HT1080 (cell line): ENCODE results near the gene SYT10. TPM values are rescaled to one million over a fixed set of nuclear protein-coding genes. Genes with fewer than 3 reads are reported as not detected.
"Not testable (repeated sequence)": the region's sequence is repeated elsewhere in the genome, so short reads cannot be mapped to it uniquely, and the experiment has no call there.

Experiments used
- DNase-seq: peaks from one replicate; pipeline ENCODE4 v3.0.0-alpha.2; 2015; ENCODE audit warnings: low read depth
- polyA plus RNA-seq, 2 experiments: library from polyadenylated mRNA; depleted of rRNA; stranded (reverse); fragments of >200 nt; gene quantifications; 2 replicates each; pipeline ENCODE4 v1.2.3, GENCODE V29; 2015
- total RNA-seq: library from RNA; depleted of rRNA; stranded (reverse); fragments of >200 nt; shearing (Covaris generic); gene quantifications from 2 replicates; pipeline ENCODE4 v1.2.3, GENCODE V29; 2014; rRNA removed

The SYT10 gene
- 0.03 TPM in 1 of 2 replicates, not detected in the other for total RNA-seq
- polyA plus RNA-seq (2015; cell fraction: cytosol; rRNA removed) = not detected in 2 replicates
- 0.02 TPM in 1 of 2 replicates, not detected in the other for polyA plus RNA-seq (2015; cell fraction: nucleus; rRNA removed)

- no peak for DNase-seq
Observed at GRCh38 chr12:33439587-33440011, at the start of gene SYT10. SYT10 (minus strand) TSS chr12:33439819; CDS start chr12:33439522, 297 bp downstream.

GRCh38 chr12:33488036-33488435 lies 48.4 kb upstream of the SYT10 start:
- no peak for DNase-seq

GRCh38 chr12:33486058-33486457 lies 46.4 kb upstream of the SYT10 start:
- DNase-seq = no peak

GRCh38 chr12:33484161-33484560 lies 44.5 kb upstream of the SYT10 start:
- no peak for DNase-seq

- no peak for DNase-seq
Observed at GRCh38 chr12:33480366-33480765, 40.7 kb upstream of the SYT10 start.

GRCh38 chr12:33476058-33476457 lies 36.4 kb upstream of the SYT10 start:
- peak; percentile 39 for DNase-seq

- no peak for DNase-seq
Observed at GRCh38 chr12:33472299-33472698, 32.7 kb upstream of the SYT10 start.

- DNase-seq = no peak
Observed at GRCh38 chr12:33455096-33455495, 15.5 kb upstream of the SYT10 start.

GRCh38 chr12:33450480-33450879 lies 10.9 kb upstream of the SYT10 start:
- DNase-seq = no peak

- DNase-seq = no peak
Observed at GRCh38 chr12:33440477-33440876, 858 bp upstream of the SYT10 start.

GRCh38 chr12:33438851-33439586 lies 600 bp downstream of the SYT10 start:
- DNase-seq = no peak

GRCh38 chr12:33438025-33438772 lies 1.4 kb downstream of the SYT10 start:
- no peak for DNase-seq

GRCh38 chr12:33437598-33437997 lies 2.0 kb downstream of the SYT10 start:
- DNase-seq = no peak

- no peak for DNase-seq
Observed at GRCh38 chr12:33432992-33433391, 6.6 kb downstream of the SYT10 start.

GRCh38 chr12:33431648-33432047 lies 8.0 kb downstream of the SYT10 start:
- no peak for DNase-seq

- no peak for DNase-seq
Observed at GRCh38 chr12:33429468-33429867, 10.2 kb downstream of the SYT10 start.

- peak; percentile 42 for DNase-seq
Observed at GRCh38 chr12:33427071-33427470, 12.5 kb downstream of the SYT10 start.

GRCh38 chr12:33423706-33424105 lies 15.9 kb downstream of the SYT10 start:
- no peak for DNase-seq

GRCh38 chr12:33412410-33412809 lies 27.2 kb downstream of the SYT10 start:
- not testable (repeated sequence) for DNase-seq

GRCh38 chr12:33383503-33383902 lies 56.1 kb downstream of the SYT10 start:
- DNase-seq = no peak

- DNase-seq = no peak
Observed at GRCh38 chr12:33376153-33376552, 63.5 kb downstream of the SYT10 start.

- no peak for DNase-seq
Observed at GRCh38 chr12:33370318-33370717, 69.3 kb downstream of the SYT10 start.
